ENCODE measurements around the gene GPR143. TPM values are rescaled to one million over a fixed set of nuclear protein-coding genes. Genes with fewer than 3 reads are reported as not detected.

GPR143 gene
- total and polyA plus RNA-seq, 3 donors from 2014 or later: 1.7 to 2.7 (median 2.5) TPM

GRCh38 chrX:9707306-9708033 lies 58.2 kb downstream of the GPR143 start:
- Histone ChIP-seq H3K4me3 (no peak overlapping the region), H3K27ac (no peak overlapping the region), H3K36me3 (ENCODE audit: low read depth, missing control alignments) (no peaks in the 10 kb centered on the region), H3K4me1 (no peaks in the 10 kb centered on the region), H3K27me3 (no peaks in the 10 kb centered on the region), H3K9me3 (no peaks in the 10 kb centered on the region)
- WGBS, 2 donors: 62 to 79% methylated on average over 2 to 13 of the region's 13 CpGs
- intact Hi-C loops (cut with DNase I; ENCODE audit: low total_unique reads): no loop called here
- TF ChIP-seq, protein P1, sequence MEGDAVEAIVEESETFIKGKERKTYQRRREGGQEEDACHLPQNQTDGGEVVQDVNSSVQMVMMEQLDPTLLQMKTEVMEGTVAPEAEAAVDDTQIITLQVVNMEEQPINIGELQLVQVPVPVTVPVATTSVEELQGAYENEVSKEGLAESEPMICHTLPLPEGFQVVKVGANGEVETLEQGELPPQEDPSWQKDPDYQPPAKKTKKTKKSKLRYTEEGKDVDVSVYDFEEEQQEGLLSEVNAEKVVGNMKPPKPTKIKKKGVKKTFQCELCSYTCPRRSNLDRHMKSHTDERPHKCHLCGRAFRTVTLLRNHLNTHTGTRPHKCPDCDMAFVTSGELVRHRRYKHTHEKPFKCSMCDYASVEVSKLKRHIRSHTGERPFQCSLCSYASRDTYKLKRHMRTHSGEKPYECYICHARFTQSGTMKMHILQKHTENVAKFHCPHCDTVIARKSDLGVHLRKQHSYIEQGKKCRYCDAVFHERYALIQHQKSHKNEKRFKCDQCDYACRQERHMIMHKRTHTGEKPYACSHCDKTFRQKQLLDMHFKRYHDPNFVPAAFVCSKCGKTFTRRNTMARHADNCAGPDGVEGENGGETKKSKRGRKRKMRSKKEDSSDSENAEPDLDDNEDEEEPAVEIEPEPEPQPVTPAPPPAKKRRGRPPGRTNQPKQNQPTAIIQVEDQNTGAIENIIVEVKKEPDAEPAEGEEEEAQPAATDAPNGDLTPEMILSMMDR (IDR thresholded peaks at IDR 0.05): no peak
- TF ChIP-seq POLR2A (IDR thresholded peaks at IDR 0.05): no peak
- no peak for DNase-seq

GRCh38 chrX:9706421-9706820 lies 59.2 kb downstream of the GPR143 start:
- Histone ChIP-seq H3K27me3 (no peaks in the 10 kb centered on the region), H3K4me1 (no peaks in the 10 kb centered on the region), H3K4me3 (no peak overlapping the region), H3K27ac (no peak overlapping the region), H3K36me3 (ENCODE audit: low read depth, missing control alignments) (no peaks in the 10 kb centered on the region), H3K9me3 (no peaks in the 10 kb centered on the region)
- intact Hi-C loops (cut with DNase I; ENCODE audit: low total_unique reads): no loop called here
- no peak for TF ChIP-seq POLR2A (IDR thresholded peaks at IDR 0.05)
- TF ChIP-seq, protein P1 (IDR thresholded peaks at IDR 0.05): no peak
- DNase-seq: no peak
- WGBS, 2 donors: 80 to 82% methylated on average over 4 of the region's 4 CpGs

- no peaks in the 10 kb centered on the region for H3K4me1 ChIP-seq
- WGBS, 2 donors: 92 to 100% methylated on average over 1 to 6 of the region's 6 CpGs
- no peak for TF ChIP-seq POLR2A (IDR thresholded peaks at IDR 0.05)
- TF ChIP-seq, protein P1 (IDR thresholded peaks at IDR 0.05): no peak
- no peak overlapping the region for H3K27ac ChIP-seq
- no peaks in the 10 kb centered on the region for H3K27me3 ChIP-seq
- no peak overlapping the region for H3K4me3 ChIP-seq
- DNase-seq: no peak
- H3K9me3 ChIP-seq: no peaks in the 10 kb centered on the region
- H3K36me3 ChIP-seq (ENCODE audit: low read depth, missing control alignments): no peaks in the 10 kb centered on the region
- intact Hi-C loops (cut with DNase I; ENCODE audit: low total_unique reads): no loop called here
Observed at GRCh38 chrX:9704876-9705465, 60.7 kb downstream of the GPR143 start.

GRCh38 chrX:9703406-9703805 lies 62.2 kb downstream of the GPR143 start:
- 90% methylated on average over 3 to 7 of the region's 14 CpGs for WGBS, 2 donors
- Histone ChIP-seq H3K9me3 (no peaks in the 10 kb centered on the region), H3K36me3 (ENCODE audit: low read depth, missing control alignments) (no peaks in the 10 kb centered on the region), H3K27ac (no peak overlapping the region), H3K4me1 (no peaks in the 10 kb centered on the region), H3K4me3 (no peak overlapping the region), H3K27me3 (no peaks in the 10 kb centered on the region)
- intact Hi-C loops (cut with DNase I; ENCODE audit: low total_unique reads): no loop called here
- TF ChIP-seq POLR2A (IDR thresholded peaks at IDR 0.05): no peak
- TF ChIP-seq, protein P1 (IDR thresholded peaks at IDR 0.05): no peak
- DNase-seq: no peak
